K562 (cell line): ENCODE results near the gene RABGAP1L. TPM values are rescaled to one million over a fixed set of nuclear protein-coding genes. Genes with fewer than 3 reads are reported as not detected.

Source experiments
- ATAC-seq: fragments of 200-7000 bp; cut with Tn5 transposase; 3 replicates; pipeline ENCODE4 v1.9.1; 2020; ENCODE audit warnings: moderate library complexity
- BruUV-seq: library from RNA; stranded (reverse); fragments of 400-500 nt; replicated peaks from 2 replicates; lab custom pipeline; 2021; lab: Mats Ljungman, UMichigan
- CTCF ChIA-PET: fragments of 300-600 bp; formaldehyde crosslinking; extraction: SDS; loops from one replicate; lab custom pipeline; 2021; ENCODE audit warnings: low intra/inter-chr PET ratio; lab: Yijun Ruan, JAX
- POLR2A ChIA-PET: fragments of 300-600, 350-650 bp; sonication (Branson Sonifier 250); formaldehyde crosslinking; extraction: SDS; loops from one replicate; lab custom pipeline; 2021; ENCODE audit warnings: antibody characterized with exemption, inconsistent platforms; lab: Yijun Ruan, JAX
- DNase-seq, 4 experiments: peaks; one replicate each; pipeline versions ENCODE4 v3.0.0 to v3.0.0-alpha.2; 2011 to 2018; ENCODE audit warnings: low spot score in 3 of 4, mixed read lengths in 3 of 4; ENCODE audit errors: extremely low read depth in 1 of 4
- FAIRE-seq: peaks from 2 replicates; lab custom pipeline; 2011; peaks lifted over from hg19 to GRCh38; lab: Jason Lieb, UNC
- H2AFZ ChIP-seq: 2 replicates; pipeline ENCODE4 v1.6.0; 2011; ENCODE audit warnings: low read depth, low read length, control low read depth, inconsistent platforms
- H3K27ac ChIP-seq: fragments of 200-600 bp; 3 replicates; pipeline ENCODE4 v1.8.0; 2011; ENCODE audit warnings: low read depth, mild to moderate bottlenecking, control low read depth, inconsistent platforms, low read length, moderate library complexity, mixed read lengths; ENCODE audit errors: extremely low read depth
- H3K27me3 ChIP-seq, 2 experiments: fragments of 300-600 bp in 1 of 2; 2 replicates in 1 of 2; 3 replicates in 1 of 2; pipeline versions ENCODE4 v1.6.0 to v1.8.0; 2011; ENCODE audit warnings: inconsistent platforms in 2 of 2, low read length in 2 of 2, mild to moderate bottlenecking in 1 of 2, mixed read lengths in 1 of 2, moderate library complexity in 1 of 2; ENCODE audit not compliant: control insufficient read depth in 2 of 2, insufficient read depth in 2 of 2
- H3K36me3 ChIP-seq: fragments of 300-600 bp; 3 replicates; pipeline ENCODE4 v1.8.0; 2011; ENCODE audit warnings: mild to moderate bottlenecking, low read length, inconsistent platforms; ENCODE audit not compliant: control insufficient read depth, insufficient read depth
- H3K4me1 ChIP-seq, 2 experiments: fragments of 200-600 bp in 1 of 2; replicated peaks in 1 of 2; 2 replicates in 1 of 2; 3 replicates in 1 of 2; pipeline versions ENCODE4 v1.5.1 to v1.8.0; 2011; ENCODE audit warnings: inconsistent platforms in 2 of 2, low read length in 2 of 2, mild to moderate bottlenecking in 1 of 2, mixed read lengths in 1 of 2, moderate library complexity in 1 of 2; ENCODE audit not compliant: control insufficient read depth in 2 of 2, insufficient read depth in 2 of 2
- H3K4me2 ChIP-seq: 2 replicates; pipeline ENCODE4 v1.6.1; 2011; ENCODE audit warnings: low read length, control low read depth, inconsistent platforms, mixed read lengths; ENCODE audit not compliant: insufficient read depth
- H3K4me3 ChIP-seq: fragments of 200-600 bp; sonication (generic), shearing (Covaris generic); 2 replicates; pipeline ENCODE4 v1.5.1; 2016; ENCODE audit warnings: control low read depth, inconsistent platforms
- H3K79me2 ChIP-seq: fragments of 200-600 bp; 3 replicates; pipeline ENCODE4 v1.8.0; 2011; ENCODE audit warnings: low read length, inconsistent platforms; ENCODE audit not compliant: control insufficient read depth, insufficient read depth
- H3K9ac ChIP-seq, 2 experiments: 2 replicates each; pipeline versions ENCODE4 v1.6.0 to v1.6.1; 2011; ENCODE audit warnings: low read depth in 2 of 2, low read length in 2 of 2, control low read depth in 1 of 2, inconsistent platforms in 1 of 2, mild to moderate bottlenecking in 1 of 2, mixed read lengths in 1 of 2; ENCODE audit not compliant: insufficient read depth in 1 of 2
- H3K9me1 ChIP-seq: one replicate; pipeline ENCODE4 v1.6.0; 2011; ENCODE audit warnings: inconsistent platforms, mild to moderate bottlenecking, low read length, moderate library complexity; ENCODE audit not compliant: control insufficient read depth, insufficient read depth
- H3K9me3 ChIP-seq: replicated peaks from 2 replicates; pipeline ENCODE4 v1.5.1; 2011; ENCODE audit warnings: low read depth, low read length, inconsistent platforms; ENCODE audit not compliant: control insufficient read depth, insufficient read depth
- H4K20me1 ChIP-seq: replicated peaks from 2 replicates; pipeline ENCODE4 v1.6.1; 2011; ENCODE audit warnings: low read length, inconsistent platforms, mixed read lengths; ENCODE audit not compliant: control insufficient read depth, insufficient read depth
- ARHGAP35 ChIP-seq: fragments of 450-650 bp; IDR thresholded peaks from 2 replicates; pipeline ENCODE4 v1.6.1; 2018; ENCODE audit not compliant: partially characterized antibody
- HNRNPH1 ChIP-seq: fragments of 200-400 bp; formaldehyde crosslinking; optimal IDR thresholded peaks from 2 replicates; pipeline ENCODE3; 2017; ENCODE audit warnings: low read depth, mild to moderate bottlenecking, low read length, moderate library complexity
- KHSRP ChIP-seq: fragments of 450-650 bp; IDR thresholded peaks from 2 replicates; pipeline ENCODE4 v1.6.1; 2017
- LCOR ChIP-seq: sonication (generic); formaldehyde crosslinking; IDR thresholded peaks from 2 replicates; pipeline ENCODE4 v1.8.0; 2022; ENCODE audit warnings: mild to moderate bottlenecking, missing genetic modification reagents
- WGBS: fragments of 100-300 bp; shearing (Covaris generic); methylation state at CpG from one replicate; pipeline ENCODE4 v1.1.6; 2016; ENCODE audit warnings: low coverage, mixed read lengths; ENCODE audit not compliant: insufficient coverage; ENCODE audit errors: missing lambda C conversion rate; 5-methylcytosine and 5-hydroxymethylcytosine counted together
- in situ Hi-C: fragments of 300-500 bp; cut with MboI; formaldehyde crosslinking; loops from 4 replicates; pipeline ENCODE4 v1.15.0; 2018; ENCODE audit warnings: inconsistent platforms, mixed read lengths
- intact Hi-C: fragments of 100-400 bp; cut with micrococcal nuclease; formaldehyde crosslinking; loops from 2 replicates; pipeline ENCODE4 v1.14.2; 2022
- polyA plus RNA-seq, 8 experiments: library from polyadenylated mRNA; depleted of rRNA in 4 of 8; stranded (reverse) in 5 of 8; unstranded in 3 of 8; fragments of >200 nt; fragmentation: Nextera tagmentation in 2 of 8; fragmentation: Illumina TruSeq in 1 of 8; extraction: Ambion mirVana in 2 of 8; extraction: Trizol in 1 of 8; gene quantifications; 2 replicates each; pipeline versions ENCODE4 v1.2.1 to v1.2.3, GENCODE V29; 2011 to 2014; ENCODE audit warnings: inconsistent platforms in 1 of 8, missing spikeins in 1 of 8
- total RNA-seq, 7 experiments: library from RNA; depleted of rRNA in 6 of 7; stranded (reverse); fragments of >200 nt in 6 of 7; fragmentation: Illumina TruSeq in 2 of 7; extraction: Trizol in 2 of 7; gene quantifications; 2 replicates each; pipeline versions ENCODE4 v1.2.1 to v1.2.3, GENCODE V29; 2011 to 2021; ENCODE audit warnings: low replicate concordance in 1 of 7
- TF ChIP-seq, protein P1 (sequence below): sonication (generic); formaldehyde crosslinking; IDR thresholded peaks from 2 replicates; pipeline ENCODE4 v1.8.0; 2022; ENCODE audit warnings: missing genetic modification reagents, mild to moderate bottlenecking, borderline replicate concordance

Gene RABGAP1L
- total and polyA plus RNA-seq, 9 of the 15 experiments (the other 6 are each of a cell fraction or from before 2014, with no cell fraction given): 16.5 to 44.9 (median 26.7) TPM

GRCh38 chr1:174451408-174451807, 292.1 kb downstream of the RABGAP1L start:
- no peaks in the 10 kb centered on the region for H3K4me1 ChIP-seq
- H3K36me3 ChIP-seq: no peaks in the 10 kb centered on the region
- BruUV-seq: no TSS peak
- no peak overlapping the region for H3K9ac ChIP-seq
- WGBS: 66% methylated on average over 6 of the region's 6 CpGs
- no peaks in the 10 kb centered on the region for H3K9me1 ChIP-seq
- no peak for ATAC-seq
- no peak for FAIRE-seq
- H2AFZ ChIP-seq: no peak overlapping the region
- H3K27me3 ChIP-seq: no peaks in the 10 kb centered on the region
- no peak for DNase-seq
- in situ Hi-C loops: no loop called here
- H4K20me1 ChIP-seq: no peaks in the 10 kb centered on the region
- no peak overlapping the region for H3K27ac ChIP-seq
- CTCF ChIA-PET: no interaction called here
- TF ChIP-seq HNRNPH1 (no peak), LCOR (no peak), KHSRP (no peak), ARHGAP35 (no peak)
- TF ChIP-seq, protein P1, sequence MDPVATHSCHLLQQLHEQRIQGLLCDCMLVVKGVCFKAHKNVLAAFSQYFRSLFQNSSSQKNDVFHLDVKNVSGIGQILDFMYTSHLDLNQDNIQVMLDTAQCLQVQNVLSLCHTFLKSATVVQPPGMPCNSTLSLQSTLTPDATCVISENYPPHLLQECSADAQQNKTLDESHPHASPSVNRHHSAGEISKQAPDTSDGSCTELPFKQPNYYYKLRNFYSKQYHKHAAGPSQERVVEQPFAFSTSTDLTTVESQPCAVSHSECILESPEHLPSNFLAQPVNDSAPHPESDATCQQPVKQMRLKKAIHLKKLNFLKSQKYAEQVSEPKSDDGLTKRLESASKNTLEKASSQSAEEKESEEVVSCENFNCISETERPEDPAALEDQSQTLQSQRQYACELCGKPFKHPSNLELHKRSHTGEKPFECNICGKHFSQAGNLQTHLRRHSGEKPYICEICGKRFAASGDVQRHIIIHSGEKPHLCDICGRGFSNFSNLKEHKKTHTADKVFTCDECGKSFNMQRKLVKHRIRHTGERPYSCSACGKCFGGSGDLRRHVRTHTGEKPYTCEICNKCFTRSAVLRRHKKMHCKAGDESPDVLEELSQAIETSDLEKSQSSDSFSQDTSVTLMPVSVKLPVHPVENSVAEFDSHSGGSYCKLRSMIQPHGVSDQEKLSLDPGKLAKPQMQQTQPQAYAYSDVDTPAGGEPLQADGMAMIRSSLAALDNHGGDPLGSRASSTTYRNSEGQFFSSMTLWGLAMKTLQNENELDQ (CRISPR knock-in tag): no peak
- intact Hi-C loops: no loop called here
- no peaks in the 10 kb centered on the region for H3K79me2 ChIP-seq
- H3K9me3 ChIP-seq: no peaks in the 10 kb centered on the region
- H3K4me3 ChIP-seq: no peak overlapping the region
- POLR2A ChIA-PET: no interaction called here
- no peak overlapping the region for H3K4me2 ChIP-seq
